ENCODE data around the gene HIF3A.

Gene HIF3A

GRCh38 chr19:46386996-46387712, 90.3 kb downstream of the HIF3A start:
- H3K27me3 ChIP-seq (ENCODE audit: low read depth, low read length) = no peaks in the 10 kb centered on the region
- H3K36me3 ChIP-seq (ENCODE audit: control insufficient read depth in 1 of 2, insufficient read depth in 2 of 2, low read length in 2 of 2) = peaks cover 45 to 85% of the 10 kb centered on the region in 2 donors
- H3K9me3 ChIP-seq (ENCODE audit: control insufficient read depth in 1 of 2, low read length in 2 of 2) = no peaks in the 10 kb centered on the region

GRCh38 chr19:46387713-46388130, 90.9 kb downstream of the HIF3A start:
- H3K36me3 ChIP-seq (ENCODE audit: control insufficient read depth in 1 of 2, insufficient read depth in 2 of 2, low read length in 2 of 2) = peaks cover 41 to 80% of the 10 kb centered on the region in 2 donors
- peaks cover 0 to 5% of the 10 kb centered on the region in 2 donors for H3K4me1 ChIP-seq (ENCODE audit: control insufficient read depth in 1 of 2, insufficient read depth in 2 of 2, low read length in 2 of 2)

More at GRCh38 chr19:46386996-46387712, 90.3 kb downstream of the HIF3A start:
- peaks cover 0 to under 1% of the 10 kb centered on the region in 2 donors for H3K4me1 ChIP-seq (ENCODE audit: control insufficient read depth in 1 of 2, insufficient read depth in 2 of 2, low read length in 2 of 2)
- no peak overlapping the region for H3K4me3 ChIP-seq (ENCODE audit: low read depth in 1 of 2, low read length in 2 of 2)
- no peak overlapping the region for H3K27ac ChIP-seq (ENCODE audit: low read length)

DNA sequence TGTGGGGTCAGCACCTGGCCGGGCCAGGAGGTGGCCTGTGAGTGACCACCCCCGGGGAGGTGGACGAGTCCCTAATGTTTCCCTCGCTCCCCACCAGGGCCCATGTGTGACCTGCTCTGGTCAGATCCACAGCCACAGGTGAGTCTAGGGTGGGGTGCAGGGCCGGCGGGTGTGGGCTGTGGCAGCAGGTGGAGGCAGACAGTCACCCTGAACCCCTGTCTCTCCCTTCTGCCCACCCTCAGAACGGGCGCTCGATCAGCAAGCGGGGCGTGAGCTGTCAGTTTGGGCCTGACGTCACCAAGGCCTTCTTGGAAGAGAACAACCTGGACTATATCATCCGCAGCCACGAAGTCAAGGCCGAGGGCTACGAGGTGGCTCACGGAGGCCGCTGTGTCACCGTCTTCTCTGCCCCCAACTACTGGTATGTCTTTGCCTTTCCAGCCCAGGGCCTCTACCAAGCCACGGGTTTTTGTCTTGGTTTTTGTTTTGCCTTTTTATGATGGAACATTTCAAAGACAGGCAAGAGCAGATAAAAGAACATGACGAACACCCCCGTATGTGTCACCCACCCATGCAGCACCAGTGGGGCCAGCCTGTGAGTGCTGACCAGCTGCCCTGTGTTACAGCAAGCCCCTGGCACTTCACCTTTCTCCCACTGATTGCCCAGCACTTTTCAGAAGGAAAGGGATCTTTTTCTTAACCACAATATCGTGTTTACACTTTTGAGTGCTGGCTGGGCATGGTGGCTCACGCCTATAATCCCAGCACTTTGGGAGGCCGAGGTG, 91.7 kb downstream of the HIF3A start:
- peaks cover 39 to 72% of the 10 kb centered on the region in 2 donors for H3K36me3 ChIP-seq (ENCODE audit: control insufficient read depth in 1 of 2, insufficient read depth in 2 of 2, low read length in 2 of 2)

More at GRCh38 chr19:46387713-46388130, 90.9 kb downstream of the HIF3A start:
- Histone ChIP-seq H3K4me3 (ENCODE audit: low read depth in 1 of 2, low read length in 2 of 2) (no peak overlapping the region), H3K27ac (ENCODE audit: low read length) (no peak overlapping the region), H3K27me3 (ENCODE audit: low read depth, low read length) (no peaks in the 10 kb centered on the region), H3K9me3 (ENCODE audit: control insufficient read depth in 1 of 2, low read length in 2 of 2) (no peaks in the 10 kb centered on the region)

DNA sequence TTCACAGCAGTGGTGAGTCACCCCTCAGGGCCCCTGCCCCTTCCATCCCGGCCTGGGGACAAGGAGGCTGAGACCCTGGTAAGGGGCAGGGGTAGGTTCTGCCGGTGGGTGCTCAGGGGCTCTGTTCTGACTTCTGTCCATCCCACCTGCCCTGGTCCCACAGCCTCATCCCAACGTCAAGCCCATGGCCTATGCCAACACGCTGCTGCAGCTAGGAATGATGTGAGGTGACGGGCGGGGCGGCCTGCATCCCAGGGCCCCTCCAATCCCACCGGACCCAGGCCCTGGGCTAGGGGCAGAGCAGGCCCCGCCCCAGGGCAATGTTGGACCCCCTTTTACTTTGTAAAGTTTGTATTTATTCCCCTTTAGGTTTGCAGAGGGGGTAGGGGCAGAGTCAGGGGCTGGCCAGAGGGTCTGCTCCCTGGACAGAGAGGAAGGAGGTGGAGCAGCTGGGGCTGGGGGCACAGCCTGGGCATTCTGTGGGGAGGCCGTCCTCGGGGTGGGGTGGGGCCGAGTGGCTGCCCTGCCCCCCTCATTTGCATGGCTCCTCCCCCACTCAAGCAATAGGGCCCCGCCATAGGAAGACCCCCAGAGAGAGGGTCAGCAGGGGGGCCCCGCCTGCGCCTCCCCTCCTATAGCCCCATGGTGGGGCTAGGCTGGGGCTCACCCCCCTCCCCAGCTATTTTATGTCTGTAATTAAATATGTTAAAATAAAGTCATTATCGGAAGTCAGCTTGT, 93.4 kb downstream of the HIF3A start:
- H3K27me3 ChIP-seq (ENCODE audit: low read depth, low read length) = no peaks in the 10 kb centered on the region
- no peaks in the 10 kb centered on the region for H3K9me3 ChIP-seq (ENCODE audit: control insufficient read depth in 1 of 2, low read length in 2 of 2)
- no peak overlapping the region for H3K4me3 ChIP-seq (ENCODE audit: low read depth in 1 of 2, low read length in 2 of 2)
- peaks cover 23 to 54% of the 10 kb centered on the region in 2 donors for H3K36me3 ChIP-seq (ENCODE audit: control insufficient read depth in 1 of 2, insufficient read depth in 2 of 2, low read length in 2 of 2)
- H3K4me1 ChIP-seq (ENCODE audit: control insufficient read depth in 1 of 2, insufficient read depth in 2 of 2, low read length in 2 of 2) = peaks cover 0 to 5% of the 10 kb centered on the region in 2 donors
- no peak overlapping the region for H3K27ac ChIP-seq (ENCODE audit: low read length)

More for the DNA sequence above, 91.7 kb downstream of the HIF3A start:
- Histone ChIP-seq H3K9me3 (ENCODE audit: control insufficient read depth in 1 of 2, low read length in 2 of 2) (no peaks in the 10 kb centered on the region), H3K4me1 (ENCODE audit: control insufficient read depth in 1 of 2, insufficient read depth in 2 of 2, low read length in 2 of 2) (peaks cover 0 to 5% of the 10 kb centered on the region in 2 donors), H3K4me3 (ENCODE audit: low read depth in 1 of 2, low read length in 2 of 2) (no peak overlapping the region), H3K27ac (ENCODE audit: low read length) (no peak overlapping the region), H3K27me3 (ENCODE audit: low read depth, low read length) (no peaks in the 10 kb centered on the region)

DNA sequence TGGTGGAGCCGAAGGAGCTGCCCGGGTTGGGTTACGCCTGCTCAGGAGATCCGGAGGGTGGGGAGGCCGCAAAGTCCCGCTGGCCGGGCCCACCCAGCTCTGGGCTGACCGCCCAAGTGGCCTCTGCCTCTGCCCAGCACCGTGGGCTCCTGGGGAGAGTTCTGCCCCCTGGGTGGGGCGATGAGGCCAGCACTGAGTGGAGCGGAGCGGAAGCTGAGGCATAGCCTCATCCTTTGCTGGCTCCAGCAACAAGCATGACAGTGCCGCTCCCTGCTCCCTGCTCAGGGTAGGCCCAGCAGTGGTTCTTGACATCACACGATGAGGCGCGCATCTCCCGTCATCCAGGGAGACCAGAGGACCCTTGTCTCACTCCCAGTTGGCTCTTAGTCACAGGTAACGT, 94.0 kb downstream of the HIF3A start:
- Histone ChIP-seq H3K4me3 (ENCODE audit: low read depth in 1 of 2, low read length in 2 of 2) (no peak overlapping the region), H3K36me3 (ENCODE audit: control insufficient read depth in 1 of 2, insufficient read depth in 2 of 2, low read length in 2 of 2) (peaks cover 23 to 54% of the 10 kb centered on the region in 2 donors), H3K4me1 (ENCODE audit: control insufficient read depth in 1 of 2, insufficient read depth in 2 of 2, low read length in 2 of 2) (peaks cover 0 to 5% of the 10 kb centered on the region in 2 donors), H3K27me3 (ENCODE audit: low read depth, low read length) (no peaks in the 10 kb centered on the region), H3K27ac (ENCODE audit: low read length) (no peak overlapping the region), H3K9me3 (ENCODE audit: control insufficient read depth in 1 of 2, low read length in 2 of 2) (no peaks in the 10 kb centered on the region)

GRCh38 chr19:46391296-46392251, 94.7 kb downstream of the HIF3A start:
- no peak overlapping the region for H3K27ac ChIP-seq (ENCODE audit: low read length)
- H3K4me3 ChIP-seq (ENCODE audit: low read depth in 1 of 2, low read length in 2 of 2) = no peak overlapping the region
- H3K9me3 ChIP-seq (ENCODE audit: control insufficient read depth in 1 of 2, low read length in 2 of 2) = no peaks in the 10 kb centered on the region
- H3K36me3 ChIP-seq (ENCODE audit: control insufficient read depth in 1 of 2, insufficient read depth in 2 of 2, low read length in 2 of 2) = peaks cover 23 to 51% of the 10 kb centered on the region in 2 donors
- H3K27me3 ChIP-seq (ENCODE audit: low read depth, low read length) = no peaks in the 10 kb centered on the region
- H3K4me1 ChIP-seq (ENCODE audit: control insufficient read depth in 1 of 2, insufficient read depth in 2 of 2, low read length in 2 of 2) = peaks cover 0 to 5% of the 10 kb centered on the region in 2 donors

GRCh38 chr19:46392252-46392801, 95.5 kb downstream of the HIF3A start:
- Histone ChIP-seq H3K27ac (ENCODE audit: low read length) (no peak overlapping the region), H3K9me3 (ENCODE audit: control insufficient read depth in 1 of 2, low read length in 2 of 2) (no peaks in the 10 kb centered on the region), H3K4me3 (ENCODE audit: low read depth in 1 of 2, low read length in 2 of 2) (no peak overlapping the region), H3K4me1 (ENCODE audit: control insufficient read depth in 1 of 2, insufficient read depth in 2 of 2, low read length in 2 of 2) (peaks cover 0 to 5% of the 10 kb centered on the region in 2 donors), H3K27me3 (ENCODE audit: low read depth, low read length) (no peaks in the 10 kb centered on the region), H3K36me3 (ENCODE audit: control insufficient read depth in 1 of 2, insufficient read depth in 2 of 2, low read length in 2 of 2) (peaks cover 23 to 43% of the 10 kb centered on the region in 2 donors)

GRCh38 chr19:46392837-46393236, 96.0 kb downstream of the HIF3A start:
- Histone ChIP-seq H3K27ac (ENCODE audit: low read length) (no peak overlapping the region), H3K27me3 (ENCODE audit: low read depth, low read length) (no peaks in the 10 kb centered on the region), H3K4me1 (ENCODE audit: control insufficient read depth in 1 of 2, insufficient read depth in 2 of 2, low read length in 2 of 2) (peaks cover 0 to 5% of the 10 kb centered on the region in 2 donors), H3K9me3 (ENCODE audit: control insufficient read depth in 1 of 2, low read length in 2 of 2) (no peaks in the 10 kb centered on the region), H3K36me3 (ENCODE audit: control insufficient read depth in 1 of 2, insufficient read depth in 2 of 2, low read length in 2 of 2) (peaks cover 18 to 38% of the 10 kb centered on the region in 2 donors), H3K4me3 (ENCODE audit: low read depth in 1 of 2, low read length in 2 of 2) (no peak overlapping the region)
